CD4-positive, alpha-beta T cell (primary cell): Measurements from ENCODE around the gene MYO3B. TPM values are rescaled to one million over a fixed set of nuclear protein-coding genes. Genes with fewer than 3 reads are reported as not detected.

Experiments
- ATAC-seq: fragments of 200-7000 bp; cut with Tn5 transposase; one replicate; pipeline ENCODE4 v1.10.0; 2022; ENCODE audit warnings: mild to moderate bottlenecking; ENCODE audit not compliant: poor library complexity
- CTCF ChIA-PET: fragments of 350-600 bp; sonication (Branson Sonifier 250); formaldehyde crosslinking; loops from one replicate; lab custom pipeline; 2021; ENCODE audit warnings: antibody characterized with exemption, inconsistent platforms; lab: Charles Lee
- POLR2A ChIA-PET: fragments of 350-600 bp; sonication (Branson Sonifier 250); formaldehyde crosslinking; loops from one replicate; lab custom pipeline; 2021; ENCODE audit warnings: antibody characterized with exemption, inconsistent platforms; lab: Charles Lee
- DNase-seq, 14 experiments: peaks; one replicate each; pipeline ENCODE4 v3.0.0-alpha.2; 2013 to 2020; ENCODE audit warnings: mixed read lengths in 2 of 14
- H3K27ac ChIP-seq, 2 donors: one replicate each; pipeline versions ENCODE4 v1.5.1 to v1.7.0; 2013; ENCODE audit warnings: low read length in 2 of 2, low read depth in 1 of 2, mild to moderate bottlenecking in 1 of 2
- H3K27me3 ChIP-seq, 2 experiments: 1 replicate in 1 of 2; 2 replicates in 1 of 2; pipeline versions ENCODE4 v1.6.1 to v1.7.0; 2013; ENCODE audit warnings: low read length in 2 of 2, control low read depth in 1 of 2, mild to moderate bottlenecking in 1 of 2, moderate library complexity in 1 of 2; ENCODE audit not compliant: insufficient read depth in 2 of 2, control insufficient read depth in 1 of 2
- H3K36me3 ChIP-seq: one replicate; pipeline ENCODE4 v1.6.1; 2013; ENCODE audit warnings: low read length, control low read depth; ENCODE audit not compliant: insufficient read depth
- H3K4me1 ChIP-seq: one replicate; pipeline ENCODE4 v1.6.1; 2013; ENCODE audit warnings: low read length, control low read depth; ENCODE audit not compliant: insufficient read depth
- H3K4me3 ChIP-seq: one replicate; pipeline ENCODE4 v1.5.1; 2013; ENCODE audit warnings: mild to moderate bottlenecking, low read length, moderate library complexity
- H3K9me3 ChIP-seq, 2 experiments: 1 replicate in 1 of 2; 2 replicates in 1 of 2; pipeline versions ENCODE4 v1.6.1 to v1.7.0; 2013; ENCODE audit warnings: low read length in 2 of 2, mild to moderate bottlenecking in 2 of 2, control low read depth in 1 of 2, moderate library complexity in 1 of 2; ENCODE audit not compliant: control insufficient read depth in 1 of 2, insufficient read depth in 1 of 2
- H3K27ac Mint-ChIP-seq: one replicate; pipeline ENCODE4 v1.8.0; 2020; ENCODE audit warnings: mixed read lengths
- H3K27me3 Mint-ChIP-seq: one replicate; pipeline ENCODE4 v1.8.0; 2021; ENCODE audit warnings: mixed read lengths
- H3K36me3 Mint-ChIP-seq: one replicate; pipeline ENCODE4 v1.8.0; 2021; ENCODE audit warnings: low read depth, mixed read lengths
- H3K4me1 Mint-ChIP-seq: one replicate; pipeline ENCODE4 v1.8.0; 2021; ENCODE audit warnings: low read depth, mixed read lengths
- H3K4me3 Mint-ChIP-seq: one replicate; pipeline ENCODE4 v1.8.0; 2020; ENCODE audit warnings: mild to moderate bottlenecking, mixed read lengths
- H3K9me3 Mint-ChIP-seq: one replicate; pipeline ENCODE4 v1.8.0; 2020; ENCODE audit warnings: mixed read lengths
- intact Hi-C, 2 experiments: fragments of 100-400 bp; cut with DNase I in 1 of 2; cut with micrococcal nuclease in 1 of 2; formaldehyde crosslinking; loops; one replicate each; pipeline versions ENCODE4 v1.15.1 to v1.9.0; 2023 to 2025; cut with DNase I, micrococcal nuclease
- total RNA-seq, 174 experiments: library from RNA in 2 of 174; stranded (reverse) in 2 of 174; gene quantifications; one replicate each; pipeline ENCODE4 v1.2.3 and lab custom pipeline; 2021 to 2026
- TF ChIP-seq, protein P1 (sequence below): fragments of 200-600 bp; IDR thresholded peaks from one replicate; pipeline ENCODE4 v1.8.0; 2022; ENCODE audit warnings: antibody characterized with exemption, mild to moderate bottlenecking

MYO3B gene
- total RNA-seq, 2 experiments from 2014 or later, result not detected

DNA sequence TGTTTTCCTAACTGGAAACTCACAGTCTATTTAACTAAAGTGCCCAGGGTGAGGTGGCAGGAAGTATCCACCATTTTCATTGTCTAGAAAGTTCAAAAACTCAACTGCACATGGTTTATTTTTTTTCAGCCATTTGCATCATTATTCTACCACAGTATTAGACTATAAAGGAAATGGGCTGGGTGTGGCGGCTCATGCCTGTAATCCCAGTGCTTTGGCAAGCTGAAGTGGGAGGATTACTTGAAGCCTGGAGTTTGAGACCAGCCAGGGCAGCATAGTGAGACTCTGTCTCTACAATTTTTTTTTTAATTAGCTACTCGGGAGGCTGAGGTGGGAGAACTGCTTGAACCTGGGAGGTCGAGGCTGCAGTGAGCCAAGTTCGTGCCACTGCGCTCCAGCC is 213.8 kb downstream of the MYO3B start:
- intact Hi-C loops, result no loop called here
- Mint-ChIP-seq H3K27ac (no peak overlapping the region), H3K4me3 (no peak overlapping the region), H3K4me1 (no peaks in the 10 kb centered on the region), H3K9me3 (no peaks in the 10 kb centered on the region), H3K27me3 (peaks cover 54% of the 10 kb centered on the region), H3K36me3 (no peaks in the 10 kb centered on the region)
- POLR2A ChIA-PET, result no interaction called here
- no peaks in the 10 kb centered on the region for H3K9me3 ChIP-seq
- H3K27me3 ChIP-seq, result peaks cover 16 to 30% of the 10 kb centered on the region in 2 experiments
- no peak for DNase-seq
- CTCF ChIA-PET, result interaction anchor here (1.6 kb wide), 1 partner anchor 9 kb away, joined by 4 read pairs; no protein-coding TSS in a partner anchor
- H3K4me3 ChIP-seq, result no peak overlapping the region
- no peak overlapping the region for H3K27ac ChIP-seq
- no peak for ATAC-seq
- H3K36me3 ChIP-seq, result no peaks in the 10 kb centered on the region
- no peaks in the 10 kb centered on the region for H3K4me1 ChIP-seq
- TF ChIP-seq, protein P1, sequence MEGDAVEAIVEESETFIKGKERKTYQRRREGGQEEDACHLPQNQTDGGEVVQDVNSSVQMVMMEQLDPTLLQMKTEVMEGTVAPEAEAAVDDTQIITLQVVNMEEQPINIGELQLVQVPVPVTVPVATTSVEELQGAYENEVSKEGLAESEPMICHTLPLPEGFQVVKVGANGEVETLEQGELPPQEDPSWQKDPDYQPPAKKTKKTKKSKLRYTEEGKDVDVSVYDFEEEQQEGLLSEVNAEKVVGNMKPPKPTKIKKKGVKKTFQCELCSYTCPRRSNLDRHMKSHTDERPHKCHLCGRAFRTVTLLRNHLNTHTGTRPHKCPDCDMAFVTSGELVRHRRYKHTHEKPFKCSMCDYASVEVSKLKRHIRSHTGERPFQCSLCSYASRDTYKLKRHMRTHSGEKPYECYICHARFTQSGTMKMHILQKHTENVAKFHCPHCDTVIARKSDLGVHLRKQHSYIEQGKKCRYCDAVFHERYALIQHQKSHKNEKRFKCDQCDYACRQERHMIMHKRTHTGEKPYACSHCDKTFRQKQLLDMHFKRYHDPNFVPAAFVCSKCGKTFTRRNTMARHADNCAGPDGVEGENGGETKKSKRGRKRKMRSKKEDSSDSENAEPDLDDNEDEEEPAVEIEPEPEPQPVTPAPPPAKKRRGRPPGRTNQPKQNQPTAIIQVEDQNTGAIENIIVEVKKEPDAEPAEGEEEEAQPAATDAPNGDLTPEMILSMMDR, result no peak

DNA sequence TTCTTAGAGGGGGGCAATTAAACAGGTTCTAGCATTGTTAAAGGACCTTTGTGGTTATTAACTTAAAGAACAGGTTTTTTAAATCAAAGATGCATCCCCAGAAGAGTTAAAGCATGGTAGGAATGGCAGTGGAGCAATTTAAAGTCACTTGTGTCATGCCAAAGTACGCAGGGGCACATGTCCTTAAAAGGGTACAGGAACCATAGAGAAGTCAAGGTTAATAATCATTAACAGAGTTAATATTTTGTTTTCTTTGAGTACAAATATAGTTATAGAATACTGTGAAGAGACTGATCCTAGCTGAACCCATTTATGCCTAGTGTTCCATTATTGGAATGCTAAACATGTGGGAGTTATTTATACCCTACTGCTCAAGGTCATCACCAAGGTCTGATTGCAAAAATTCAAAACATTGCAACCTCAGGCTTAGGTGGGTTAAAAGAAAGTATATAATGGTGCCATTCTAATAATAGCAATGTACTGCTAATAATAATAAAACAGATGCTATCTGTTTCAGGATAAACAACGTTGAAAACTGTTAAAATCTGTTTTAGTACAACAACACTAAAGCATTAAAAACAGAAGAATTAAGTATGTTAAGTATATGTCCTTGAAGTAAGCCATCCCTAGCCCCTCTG is 216.0 kb downstream of the MYO3B start:
- CTCF ChIA-PET, result no interaction called here

DNA sequence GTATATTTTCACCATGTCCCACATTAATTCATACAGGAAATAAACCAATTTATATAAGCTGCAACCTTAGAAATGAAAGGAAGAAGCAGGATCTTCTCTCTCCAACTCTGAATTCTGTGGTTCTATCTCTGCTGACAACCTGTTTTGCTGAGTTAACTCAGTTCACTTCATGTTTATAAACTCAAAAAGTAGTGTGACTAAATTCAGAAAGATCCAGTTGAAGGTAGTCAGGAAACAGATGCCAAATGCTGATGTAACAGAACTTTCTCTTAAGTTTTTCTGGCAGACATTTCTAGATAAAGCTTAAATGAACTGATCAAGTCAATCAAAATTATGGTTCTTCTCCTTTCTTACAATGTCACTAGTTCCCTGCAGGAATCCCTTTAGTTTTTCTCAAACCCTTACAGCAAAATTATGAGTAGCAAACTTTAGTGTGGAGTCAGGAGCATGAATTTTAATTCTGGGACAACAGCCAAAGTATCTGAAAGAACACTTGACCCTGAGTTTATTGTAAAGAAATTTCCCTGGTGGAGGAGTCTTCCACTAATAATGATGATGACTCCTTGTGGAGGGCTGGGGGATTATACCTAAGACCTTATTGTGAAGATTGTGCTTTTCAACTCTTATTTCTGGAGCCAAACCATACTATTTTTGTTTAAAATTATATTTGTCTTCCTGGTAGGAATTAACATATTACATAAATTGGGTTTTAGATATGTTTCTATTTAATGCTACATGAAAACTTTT is 216.9 kb downstream of the MYO3B start:
- Histone ChIP-seq H3K36me3 (no peaks in the 10 kb centered on the region), H3K27ac (no peak overlapping the region), H3K27me3 (peaks cover 11 to 38% of the 10 kb centered on the region in 2 experiments), H3K4me3 (no peak overlapping the region), H3K9me3 (no peaks in the 10 kb centered on the region), H3K4me1 (no peaks in the 10 kb centered on the region)
- no peak for ATAC-seq
- no peaks in the 10 kb centered on the region for H3K36me3 Mint-ChIP-seq
- H3K4me3 Mint-ChIP-seq, result no peak overlapping the region
- no peaks in the 10 kb centered on the region for H3K9me3 Mint-ChIP-seq
- no peaks in the 10 kb centered on the region for H3K4me1 Mint-ChIP-seq
- DNase-seq, result no peak
- peaks cover 51% of the 10 kb centered on the region for H3K27me3 Mint-ChIP-seq
- POLR2A ChIA-PET, result no interaction called here
- intact Hi-C loops, result no loop called here
- CTCF ChIA-PET, result no interaction called here
- H3K27ac Mint-ChIP-seq, result no peak overlapping the region
- TF ChIP-seq, protein P1, result no peak

More for the DNA sequence above, 216.0 kb downstream of the MYO3B start:
- intact Hi-C loops, result no loop called here
- no peak for DNase-seq
- Histone ChIP-seq H3K4me1 (no peaks in the 10 kb centered on the region), H3K9me3 (no peaks in the 10 kb centered on the region), H3K27ac (no peak overlapping the region), H3K4me3 (no peak overlapping the region), H3K36me3 (no peaks in the 10 kb centered on the region), H3K27me3 (peaks cover 11 to 38% of the 10 kb centered on the region in 2 experiments)
- TF ChIP-seq, protein P1, result no peak
- POLR2A ChIA-PET, result no interaction called here
- Mint-ChIP-seq H3K36me3 (no peaks in the 10 kb centered on the region), H3K27me3 (peaks cover 53% of the 10 kb centered on the region), H3K4me1 (no peaks in the 10 kb centered on the region), H3K27ac (no peak overlapping the region), H3K9me3 (no peaks in the 10 kb centered on the region), H3K4me3 (no peak overlapping the region)
- no peak for ATAC-seq
